CD14-positive monocyte (primary cell): ENCODE measurements around the gene BCORL1. TPM values are rescaled to one million over a fixed set of nuclear protein-coding genes. Genes with fewer than 3 reads are reported as not detected.

Experiments used
- DNase-seq, 3 donors: peaks; one replicate each; pipeline ENCODE4 v3.0.0-alpha.2; 2011 to 2022
- H2AFZ ChIP-seq: 2 replicates; pipeline ENCODE4 v1.6.0; 2012; ENCODE audit warnings: mild to moderate bottlenecking, low read depth, low read length, inconsistent platforms; ENCODE audit not compliant: insufficient read depth, poor library complexity, severe bottlenecking
- H3K27ac ChIP-seq, 2 donors: 1 replicate in 1 of 2; 2 replicates in 1 of 2; pipeline ENCODE4 v1.5.1; 2012 to 2013; ENCODE audit warnings: low read length in 2 of 2, control low read depth in 1 of 2, inconsistent platforms in 1 of 2, low read depth in 1 of 2, mild to moderate bottlenecking in 1 of 2
- H3K27me3 ChIP-seq, 2 donors: one replicate each; pipeline versions ENCODE4 v1.6.0 to v1.6.1; 2011 to 2013; ENCODE audit warnings: low read length in 2 of 2; ENCODE audit not compliant: control insufficient read depth in 2 of 2, insufficient read depth in 2 of 2
- H3K36me3 ChIP-seq, 2 donors: replicated peaks in 1 of 2; 1 replicate in 1 of 2; 2 replicates in 1 of 2; pipeline versions ENCODE4 v1.5.1 to v1.6.1; 2012 to 2013; ENCODE audit warnings: low read length in 2 of 2, control low read depth in 1 of 2, inconsistent platforms in 1 of 2, mild to moderate bottlenecking in 1 of 2; ENCODE audit not compliant: insufficient read depth in 2 of 2, control insufficient read depth in 1 of 2
- H3K4me1 ChIP-seq, 2 donors: 1 replicate in 1 of 2; 2 replicates in 1 of 2; pipeline versions ENCODE4 v1.5.1 to v1.6.1; 2012 to 2013; ENCODE audit warnings: low read length in 2 of 2, control low read depth in 1 of 2, inconsistent platforms in 1 of 2, mild to moderate bottlenecking in 1 of 2, moderate library complexity in 1 of 2; ENCODE audit not compliant: insufficient read depth in 2 of 2, control insufficient read depth in 1 of 2
- H3K4me2 ChIP-seq: replicated peaks from 2 replicates; pipeline ENCODE3; 2012; ENCODE audit warnings: low read length, moderate library complexity, mild to moderate bottlenecking; ENCODE audit not compliant: poor library complexity, severe bottlenecking; ENCODE audit errors: extremely low read depth
- H3K4me3 ChIP-seq, 3 experiments: fragments of 200-600 bp in 1 of 3; sonication (generic) in 1 of 3; replicated peaks in 1 of 3; 1 replicate in 2 of 3; 2 replicates in 1 of 3; pipeline ENCODE4 v1.5.1; 2011 to 2013; ENCODE audit warnings: low read length in 3 of 3, mild to moderate bottlenecking in 3 of 3, control low read depth in 2 of 3, low read depth in 2 of 3, inconsistent platforms in 1 of 3, moderate library complexity in 1 of 3
- H3K79me2 ChIP-seq: 2 replicates; pipeline ENCODE4 v1.6.0; 2012; ENCODE audit warnings: mild to moderate bottlenecking, control low read depth, inconsistent platforms, low read length, moderate library complexity; ENCODE audit not compliant: insufficient read depth
- H3K9ac ChIP-seq: 2 replicates; pipeline ENCODE4 v1.6.0; 2017; ENCODE audit warnings: low read length, mild to moderate bottlenecking; ENCODE audit not compliant: insufficient read depth, poor library complexity, severe bottlenecking
- H3K9me3 ChIP-seq, 2 donors: replicated peaks in 1 of 2; 1 replicate in 1 of 2; 2 replicates in 1 of 2; pipeline versions ENCODE4 v1.5.1 to v1.6.1; 2012 to 2013; ENCODE audit warnings: low read length in 2 of 2, control low read depth in 1 of 2; ENCODE audit not compliant: control insufficient read depth in 1 of 2, insufficient read depth in 1 of 2
- H4K20me1 ChIP-seq: 2 replicates; pipeline ENCODE4 v1.6.0; 2012; ENCODE audit warnings: mild to moderate bottlenecking, low read length, control low read depth, moderate library complexity; ENCODE audit not compliant: insufficient read depth
- H3K27ac Mint-ChIP-seq, 7 donors: one replicate each; pipeline ENCODE4 v1.8.0; 2020; ENCODE audit warnings: mild to moderate bottlenecking in 7 of 7, mixed read lengths in 7 of 7, moderate library complexity in 6 of 7, inconsistent platforms in 2 of 7
- H3K27me3 Mint-ChIP-seq, 3 donors: one replicate each; pipeline ENCODE4 v1.8.0; 2021 to 2022; ENCODE audit warnings: low read depth in 3 of 3, mild to moderate bottlenecking in 3 of 3, mixed read lengths in 3 of 3, moderate library complexity in 3 of 3, inconsistent platforms in 1 of 3
- H3K36me3 Mint-ChIP-seq, 2 donors: one replicate each; pipeline ENCODE4 v1.8.0; 2020; ENCODE audit warnings: mixed read lengths in 2 of 2, inconsistent platforms in 1 of 2, mild to moderate bottlenecking in 1 of 2
- H3K4me1 Mint-ChIP-seq: one replicate; pipeline ENCODE4 v1.8.0; 2020; ENCODE audit warnings: mild to moderate bottlenecking, mixed read lengths
- H3K4me3 Mint-ChIP-seq, 2 donors: one replicate each; pipeline ENCODE4 v1.8.0; 2020; ENCODE audit warnings: mild to moderate bottlenecking in 2 of 2, mixed read lengths in 2 of 2, moderate library complexity in 1 of 2
- H3K9me3 Mint-ChIP-seq, 7 donors: one replicate each; pipeline ENCODE4 v1.8.0; 2020 to 2022; ENCODE audit warnings: mixed read lengths in 7 of 7, mild to moderate bottlenecking in 6 of 7, moderate library complexity in 6 of 7, inconsistent platforms in 2 of 7
- CTCF ChIP-seq: fragments of 200-600 bp; IDR thresholded peaks from one replicate; pipeline ENCODE4 v1.8.0; 2022; ENCODE audit warnings: antibody characterized with exemption, mild to moderate bottlenecking
- WGBS: methylation state at CpG from one replicate; pipeline ENCODE4 v1.1.5; 2013; ENCODE audit warnings: missing lambda C conversion rate; ENCODE audit not compliant: insufficient coverage; 5-methylcytosine and 5-hydroxymethylcytosine counted together
- intact Hi-C, 2 donors: fragments of 100-400 bp; cut with micrococcal nuclease; formaldehyde crosslinking; loops; one replicate each; pipeline versions ENCODE4 v1.15.0 to v1.15.1; 2023
- polyA plus RNA-seq, 3 donors: library from polyadenylated mRNA; depleted of rRNA in 1 of 3; unstranded in 2 of 3; stranded (reverse) in 1 of 3; fragments of 300-500 nt in 2 of 3; fragments of >200 nt in 1 of 3; fragmentation: Illumina TruSeq in 2 of 3; gene quantifications; 1 replicate in 2 of 3; 2 replicates in 1 of 3; pipeline ENCODE4 v1.2.3, GENCODE V29; 2012 to 2021

BCORL1 gene
- polyA plus RNA-seq, 3 donors = 0.69 to 2.4 (median 0.72) TPM

- Mint-ChIP-seq H3K27ac (peak overlapping the region; percentile 93 to 97 (median 94)), H3K4me1 (peaks cover 85% of the 10 kb centered on the region), H3K27me3 (peaks cover 0 to 3% (median 1%) of the 10 kb centered on the region in 3 donors), H3K9me3 (peaks cover 0 to 2% (median 0%) of the 10 kb centered on the region in 7 donors), H3K4me3 (peak overlapping the region; percentile 67 to 77), H3K36me3 (peaks cover 5 to 10% of the 10 kb centered on the region in 2 donors)
- Histone ChIP-seq H2AFZ (no peak overlapping the region), H3K27me3 (no peaks in the 10 kb centered on the region), H3K4me2 (peak overlapping the region; percentile 73), H3K4me3 (peak overlapping the region; percentile 4 to 69 (median 6)), H3K36me3 (no peaks in the 10 kb centered on the region), H3K79me2 (peaks cover 84% of the 10 kb centered on the region), H3K27ac (peak overlapping the region; percentile 94), H3K9me3 (no peaks in the 10 kb centered on the region), H3K9ac (peak overlapping the region; percentile 57), H3K4me1 (peaks cover 97 to 100% of the 10 kb centered on the region in 2 donors), H4K20me1 (peaks cover 28% of the 10 kb centered on the region)
- no peak for TF ChIP-seq CTCF
- WGBS = 6% methylated on average over 3 of the region's 13 CpGs
- intact Hi-C loops = no loop called here
- DNase-seq = peak; percentile 69 to 79 (median 71)
Measured at GRCh38 chrX:130086447-130087206, 104.2 kb downstream of the BCORL1 start.

GRCh38 chrX:130090364-130090763, 107.9 kb downstream of the BCORL1 start:
- Mint-ChIP-seq H3K9me3 (peaks cover 0 to 2% (median 0%) of the 10 kb centered on the region in 7 donors), H3K27ac (peak overlapping the region; percentile 74 to 97 (median 92)), H3K4me3 (no peak overlapping the region), H3K27me3 (peaks cover 0 to 5% (median 1%) of the 10 kb centered on the region in 3 donors), H3K36me3 (peaks cover 9 to 10% of the 10 kb centered on the region in 2 donors), H3K4me1 (peaks cover 77% of the 10 kb centered on the region)
- WGBS = 33% methylated on average over 1 of the region's 3 CpGs
- no peak for TF ChIP-seq CTCF
- Histone ChIP-seq H3K4me3 (no peak overlapping the region), H3K4me1 (peaks cover 89 to 95% of the 10 kb centered on the region in 2 donors), H4K20me1 (peaks cover 60% of the 10 kb centered on the region), H3K79me2 (peaks cover 99% of the 10 kb centered on the region), H3K4me2 (no peak overlapping the region), H3K9ac (no peak overlapping the region), H3K27me3 (no peaks in the 10 kb centered on the region), H3K27ac (peak overlapping the region; percentile 35 to 67), H3K36me3 (peaks cover 0 to 5% of the 10 kb centered on the region in 2 donors), H3K9me3 (no peaks in the 10 kb centered on the region), H2AFZ (no peak overlapping the region)
- intact Hi-C loops = no loop called here
- DNase-seq = no peak
